ENCODE data around the gene PPP2CA. TPM values are rescaled to one million over a fixed set of nuclear protein-coding genes. Genes with fewer than 3 reads are reported as not detected.
A peak's percentile ranks its signal among the peaks of the same experiment; 100 is the strongest.

Gene PPP2CA
- total and polyA plus RNA-seq, 2 of the 13 experiments (the other 11 are each of a cell fraction or from before 2014, with no cell fraction given), result 82.4 to 171 TPM

GRCh38 chr5:134252671-134253070 lies 26.8 kb upstream of the PPP2CA start (continued):
- peak; percentile 95 for TF ChIP-seq ZBTB26 (CRISPR knock-in tag; IDR thresholded peaks at IDR 0.05; ENCODE audit: borderline replicate concordance)
- 0 out of 2 replicates have a peak, but pooled peaks have one; percentile 27 for TF ChIP-seq SAP130 (CRISPR knock-in tag; IDR thresholded peaks at IDR 0.05; ENCODE audit: low read depth)

GRCh38 chr5:134250949-134251348 lies 25.1 kb upstream of the PPP2CA start:
- POLR2A ChIA-PET, result interaction anchor here (0.7 to 1.3 kb wide), 2 partner anchors 25 to 358 kb away, joined by 3 to 5 read pairs; partner anchors contain the start of gene PPP2CA
- ATAC-seq (no peak), FAIRE-seq (no peak), DNase-seq (ENCODE audit: low spot score) (peak; percentile 60)
- H3K36me3 ChIP-seq (replicated peaks in 1 of 2; ENCODE audit: control insufficient read depth in 1 of 2, insufficient read depth in 2 of 2, low read length in 2 of 2), result no peaks in the 10 kb centered on the region
- in situ Hi-C loops (cut with HindIII; ENCODE audit: extremely low pct_ligation_motif_present, low pct_unique_long_range_greater_than_20kb), result no loop called here
- no peak overlapping the region for H2AFZ ChIP-seq (ENCODE audit: low read length)
- no peak for TF ChIP-seq MED8 (CRISPR knock-in tag; IDR thresholded peaks at IDR 0.05; ENCODE audit: insufficient replicate concordance)
- TF ChIP-seq ZNF512 (CRISPR knock-in tag; IDR thresholded peaks at IDR 0.05), result no peak
- TF ChIP-seq ZNF292 (CRISPR knock-in tag; IDR thresholded peaks at IDR 0.05; ENCODE audit: borderline replicate concordance, low read depth), result no peak
- TF ChIP-seq HMG20B (CRISPR knock-in tag; conservative IDR thresholded peaks at IDR 0.05), result 0 out of 2 replicates have a peak, but pooled peaks have one; percentile 31
- peak; percentile 36; the same call in 1 of the 2 replicates for TF ChIP-seq FOXA3 (CRISPR knock-in tag; IDR thresholded peaks at IDR 0.05)
- no peak for TF ChIP-seq ZNF687 (CRISPR knock-in tag; IDR thresholded peaks at IDR 0.05)
- peak; percentile 32; the same call in 1 of the 2 replicates for TF ChIP-seq HMG20A (CRISPR knock-in tag; IDR thresholded peaks at IDR 0.05; ENCODE audit: borderline replicate concordance)
- peak; percentile 23; the same call in 1 of the 2 replicates for TF ChIP-seq NR2F6 (IDR thresholded peaks at IDR 0.05)
- no peak for TF ChIP-seq NR2F6 (CRISPR knock-in tag; IDR thresholded peaks at IDR 0.05)
- TF ChIP-seq TRIM22 (IDR thresholded peaks at IDR 0.05), result no peak
- 0 out of 2 replicates have a peak, but pooled peaks have one; percentile 10 for TF ChIP-seq TBX3 (IDR thresholded peaks at IDR 0.05; ENCODE audit: borderline replicate concordance)
- TF ChIP-seq CBFB (CRISPR knock-in tag; IDR thresholded peaks at IDR 0.05), result no peak
- TF ChIP-seq ELF3 (CRISPR knock-in tag; IDR thresholded peaks at IDR 0.05), result 0 out of 2 replicates have a peak, but pooled peaks have one; percentile 18
- TF ChIP-seq MTF2 (CRISPR knock-in tag; IDR thresholded peaks at IDR 0.05; ENCODE audit: borderline replicate concordance), result no peak
- TF ChIP-seq TCF7 (IDR thresholded peaks at IDR 0.05; ENCODE audit: low read depth), result peak; percentile 58
- no peaks in the 10 kb centered on the region for H3K27me3 ChIP-seq (ENCODE audit: control insufficient read depth in 1 of 2, insufficient read depth in 2 of 2, low read length in 2 of 2)
- H3K9me3 ChIP-seq (ENCODE audit: low read length), result no peaks in the 10 kb centered on the region
- CTCF ChIA-PET (ENCODE audit: low intra/inter-chr PET ratio, low total read pairs), result no interaction called here
- H3K4me1 ChIP-seq (ENCODE audit: insufficient read depth, low read length), result peaks cover 39% of the 10 kb centered on the region
- H3K79me2 ChIP-seq (ENCODE audit: insufficient read depth, low read length), result no peaks in the 10 kb centered on the region
- H4K20me1 ChIP-seq (ENCODE audit: insufficient read depth, low read length), result no peaks in the 10 kb centered on the region
- no peak overlapping the region for H3K4me2 ChIP-seq (ENCODE audit: low read depth, low read length)
- no peak overlapping the region for H3K9ac ChIP-seq (ENCODE audit: insufficient read depth, low read depth, low read length)
- H3K27ac ChIP-seq (ENCODE audit: extremely low read length, insufficient read depth, low read length), result no peak overlapping the region
- 0% methylated on average over 3 of the region's 3 CpGs for WGBS (ENCODE audit: low lambda C conversion rate)
- no peak overlapping the region for H3K4me3 ChIP-seq (replicated peaks in 1 of 3; ENCODE audit: insufficient read depth in 1 of 3, low read depth in 2 of 3, low read length in 3 of 3)
- BruUV-seq (replicated peaks), result no TSS peak
- intact Hi-C loops (cut with micrococcal nuclease; ENCODE audit: unreplicated experiment), result no loop called here

Measured in HepG2 (cell line).